Natural killer cell (primary cell): ENCODE data around the gene PER1. TPM values are rescaled to one million over a fixed set of nuclear protein-coding genes. Genes with fewer than 3 reads are reported as not detected.
A peak's percentile ranks its signal among the peaks of the same experiment; 100 is the strongest.

Source experiments
- ATAC-seq, 3 donors: fragments of 150-1000 bp in 2 of 3; fragments of 200-7000 bp in 1 of 3; cut with Tn5 transposase; 1 replicate in 1 of 3; 2 replicates in 2 of 3; pipeline ENCODE4 v1.10.0; 2021; ENCODE audit warnings: mild to moderate bottlenecking in 2 of 3, moderate library complexity in 2 of 3
- DNase-seq, 2 donors: peaks; one replicate each; pipeline versions ENCODE4 v3.0.0 to v3.0.0-alpha.2; 2013 to 2021; ENCODE audit warnings: mixed read lengths in 1 of 2
- H3K27ac ChIP-seq: one replicate; pipeline ENCODE4 v1.5.1; 2013; ENCODE audit warnings: mild to moderate bottlenecking, low read length
- H3K27me3 ChIP-seq: one replicate; pipeline ENCODE4 v1.6.1; 2013; ENCODE audit warnings: low read length; ENCODE audit not compliant: control insufficient read depth, insufficient read depth
- H3K36me3 ChIP-seq: one replicate; pipeline ENCODE4 v1.6.1; 2013; ENCODE audit warnings: low read length; ENCODE audit not compliant: control insufficient read depth, insufficient read depth
- H3K4me1 ChIP-seq: one replicate; pipeline ENCODE4 v1.6.1; 2013; ENCODE audit warnings: low read length; ENCODE audit not compliant: control insufficient read depth, insufficient read depth
- H3K4me3 ChIP-seq: one replicate; pipeline ENCODE4 v1.5.1; 2013; ENCODE audit warnings: low read length
- H3K9me3 ChIP-seq: one replicate; pipeline ENCODE4 v1.6.1; 2013; ENCODE audit warnings: low read length; ENCODE audit not compliant: control insufficient read depth, insufficient read depth
- H3K27ac Mint-ChIP-seq, 2 donors: one replicate each; pipeline ENCODE4 v1.8.0; 2022; ENCODE audit warnings: mild to moderate bottlenecking in 2 of 2, mixed read lengths in 2 of 2, moderate library complexity in 1 of 2
- H3K27me3 Mint-ChIP-seq, 2 donors: one replicate each; pipeline ENCODE4 v1.8.0; 2022; ENCODE audit warnings: low read depth in 2 of 2, mixed read lengths in 2 of 2
- H3K36me3 Mint-ChIP-seq: one replicate; pipeline ENCODE4 v1.8.0; 2022; ENCODE audit warnings: mixed read lengths
- H3K4me1 Mint-ChIP-seq, 2 donors: one replicate each; pipeline ENCODE4 v1.8.0; 2022; ENCODE audit warnings: mixed read lengths in 2 of 2
- H3K4me3 Mint-ChIP-seq: one replicate; pipeline ENCODE4 v1.8.0; 2022; ENCODE audit warnings: mild to moderate bottlenecking, moderate library complexity, mixed read lengths
- H3K9me3 Mint-ChIP-seq, 2 donors: one replicate each; pipeline ENCODE4 v1.8.0; 2022; ENCODE audit warnings: mixed read lengths in 2 of 2
- WGBS: methylation state at CpG from one replicate; pipeline ENCODE4 v1.1.7; 2013; ENCODE audit warnings: missing lambda C conversion rate; ENCODE audit not compliant: insufficient coverage; 5-methylcytosine and 5-hydroxymethylcytosine counted together
- intact Hi-C: fragments of 100-400 bp; cut with micrococcal nuclease; formaldehyde crosslinking; loops from one replicate; pipeline ENCODE4 v1.14.2; 2022
- total RNA-seq, 4 donors: library from RNA; stranded (reverse); fragments of 120-200 nt in 1 of 4; gene quantifications; one replicate each; pipeline versions ENCODE4 v1.2.3 to v1.2.4, GENCODE V29; 2013 to 2022
- TF ChIP-seq, protein P1 (sequence below): fragments of 200-600 bp; IDR thresholded peaks from one replicate; pipeline ENCODE4 v1.8.0; 2022; ENCODE audit warnings: antibody characterized with exemption

PER1 gene
- total RNA-seq, 3 donors from 2014 or later (not counting 1 experiment from before 2014, with no cell fraction given) = 636 to 1,422 (median 923) TPM

DNA sequence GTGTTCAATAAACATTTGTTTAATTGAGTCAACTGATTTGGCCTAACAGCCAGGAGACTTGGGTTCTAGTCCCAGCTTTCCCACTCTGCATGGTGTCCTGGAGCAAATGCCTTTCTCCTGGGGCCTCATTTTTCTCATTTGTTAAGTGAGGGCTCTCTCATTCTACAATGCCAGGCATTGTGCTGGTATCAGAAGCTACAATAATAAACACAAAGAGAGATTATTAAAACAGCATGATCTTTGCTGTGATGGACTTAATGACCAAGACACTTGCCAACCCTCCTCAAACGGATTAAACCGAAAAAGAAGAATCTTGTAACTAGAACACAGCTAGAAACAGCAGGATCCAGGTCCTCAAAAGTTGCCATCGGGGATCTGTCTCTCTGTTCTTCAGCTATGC, 15.3 kb upstream of the PER1 start:
- no peak for ATAC-seq
- Mint-ChIP-seq H3K27ac (no peak overlapping the region), H3K9me3 (no peaks in the 10 kb centered on the region), H3K27me3 (no peaks in the 10 kb centered on the region), H3K36me3 (no peaks in the 10 kb centered on the region), H3K4me1 (peaks cover 21 to 28% of the 10 kb centered on the region in 2 donors), H3K4me3 (no peak overlapping the region)
- Histone ChIP-seq H3K36me3 (no peaks in the 10 kb centered on the region), H3K9me3 (no peaks in the 10 kb centered on the region), H3K4me1 (peaks cover 34% of the 10 kb centered on the region), H3K27me3 (no peaks in the 10 kb centered on the region), H3K27ac (no peak overlapping the region), H3K4me3 (no peak overlapping the region)
- WGBS = 92% methylated on average over 3 of the region's 3 CpGs
- no peak for DNase-seq
- intact Hi-C loops = no loop called here
- TF ChIP-seq, protein P1, sequence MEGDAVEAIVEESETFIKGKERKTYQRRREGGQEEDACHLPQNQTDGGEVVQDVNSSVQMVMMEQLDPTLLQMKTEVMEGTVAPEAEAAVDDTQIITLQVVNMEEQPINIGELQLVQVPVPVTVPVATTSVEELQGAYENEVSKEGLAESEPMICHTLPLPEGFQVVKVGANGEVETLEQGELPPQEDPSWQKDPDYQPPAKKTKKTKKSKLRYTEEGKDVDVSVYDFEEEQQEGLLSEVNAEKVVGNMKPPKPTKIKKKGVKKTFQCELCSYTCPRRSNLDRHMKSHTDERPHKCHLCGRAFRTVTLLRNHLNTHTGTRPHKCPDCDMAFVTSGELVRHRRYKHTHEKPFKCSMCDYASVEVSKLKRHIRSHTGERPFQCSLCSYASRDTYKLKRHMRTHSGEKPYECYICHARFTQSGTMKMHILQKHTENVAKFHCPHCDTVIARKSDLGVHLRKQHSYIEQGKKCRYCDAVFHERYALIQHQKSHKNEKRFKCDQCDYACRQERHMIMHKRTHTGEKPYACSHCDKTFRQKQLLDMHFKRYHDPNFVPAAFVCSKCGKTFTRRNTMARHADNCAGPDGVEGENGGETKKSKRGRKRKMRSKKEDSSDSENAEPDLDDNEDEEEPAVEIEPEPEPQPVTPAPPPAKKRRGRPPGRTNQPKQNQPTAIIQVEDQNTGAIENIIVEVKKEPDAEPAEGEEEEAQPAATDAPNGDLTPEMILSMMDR = no peak

DNA sequence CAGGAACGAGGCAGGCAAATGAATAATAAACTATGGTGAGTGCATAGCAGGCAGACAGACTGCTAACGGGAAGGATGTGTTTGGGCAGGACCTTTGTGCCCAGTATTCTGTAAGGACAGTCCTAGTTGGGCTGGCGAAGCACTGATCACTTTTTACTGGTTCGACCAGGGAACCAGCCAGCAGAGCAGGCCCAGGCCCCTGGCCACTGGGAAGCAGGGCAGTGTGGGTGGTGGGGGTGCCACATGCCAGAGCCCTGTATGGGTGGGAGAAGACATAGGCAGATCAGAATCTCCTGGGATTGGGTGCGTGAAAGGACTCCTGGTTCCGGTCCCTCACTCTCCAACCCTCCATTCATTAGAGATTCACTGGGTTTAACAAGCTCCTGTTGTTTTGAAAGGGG, 14.5 kb upstream of the PER1 start:
- Mint-ChIP-seq H3K4me3 (no peak overlapping the region), H3K36me3 (no peaks in the 10 kb centered on the region), H3K27me3 (no peaks in the 10 kb centered on the region), H3K27ac (no peak overlapping the region), H3K4me1 (peaks cover 17 to 29% of the 10 kb centered on the region in 2 donors), H3K9me3 (no peaks in the 10 kb centered on the region)
- WGBS = 93% methylated on average over 4 of the region's 6 CpGs
- no peak overlapping the region for H3K27ac ChIP-seq
- H3K36me3 ChIP-seq = peaks cover under 1% of the 10 kb centered on the region
- no peak for ATAC-seq
- TF ChIP-seq, protein P1 = no peak
- no peak overlapping the region for H3K4me3 ChIP-seq
- no peaks in the 10 kb centered on the region for H3K27me3 ChIP-seq
- H3K9me3 ChIP-seq = no peaks in the 10 kb centered on the region
- intact Hi-C loops = no loop called here
- peaks cover 36% of the 10 kb centered on the region for H3K4me1 ChIP-seq
- no peak for DNase-seq

DNA sequence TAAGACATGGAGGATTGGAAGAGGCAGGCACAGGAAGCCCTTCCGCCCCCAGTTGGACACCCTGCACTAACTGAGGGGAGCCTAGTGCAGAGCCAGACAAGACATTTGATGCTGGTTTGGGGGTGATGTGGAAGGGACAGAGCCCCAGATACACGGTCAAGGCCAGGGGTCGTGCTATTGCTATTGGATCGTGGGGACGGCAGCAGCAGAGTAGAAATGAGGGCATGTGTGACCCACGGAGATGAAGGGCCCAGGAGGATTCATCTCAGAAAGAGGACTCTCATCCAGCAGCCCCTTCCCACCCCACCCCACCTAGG, 12.6 kb upstream of the PER1 start:
- Mint-ChIP-seq H3K9me3 (no peaks in the 10 kb centered on the region), H3K4me3 (peak overlapping the region; percentile 91), H3K27me3 (no peaks in the 10 kb centered on the region), H3K36me3 (no peaks in the 10 kb centered on the region), H3K4me1 (peaks cover 36 to 49% of the 10 kb centered on the region in 2 donors), H3K27ac (no peak overlapping the region)
- Histone ChIP-seq H3K27me3 (no peaks in the 10 kb centered on the region), H3K4me1 (peaks cover 52% of the 10 kb centered on the region), H3K4me3 (peak overlapping the region; percentile 8), H3K9me3 (no peaks in the 10 kb centered on the region), H3K36me3 (peaks cover 18% of the 10 kb centered on the region), H3K27ac (peak overlapping the region; percentile 94)
- WGBS = 84% methylated on average over 6 of the region's 6 CpGs
- peak in 1 of 2 donors; percentile 51 for DNase-seq
- TF ChIP-seq, protein P1 = no peak
- ATAC-seq = no peak
- intact Hi-C loops = no loop called here

DNA sequence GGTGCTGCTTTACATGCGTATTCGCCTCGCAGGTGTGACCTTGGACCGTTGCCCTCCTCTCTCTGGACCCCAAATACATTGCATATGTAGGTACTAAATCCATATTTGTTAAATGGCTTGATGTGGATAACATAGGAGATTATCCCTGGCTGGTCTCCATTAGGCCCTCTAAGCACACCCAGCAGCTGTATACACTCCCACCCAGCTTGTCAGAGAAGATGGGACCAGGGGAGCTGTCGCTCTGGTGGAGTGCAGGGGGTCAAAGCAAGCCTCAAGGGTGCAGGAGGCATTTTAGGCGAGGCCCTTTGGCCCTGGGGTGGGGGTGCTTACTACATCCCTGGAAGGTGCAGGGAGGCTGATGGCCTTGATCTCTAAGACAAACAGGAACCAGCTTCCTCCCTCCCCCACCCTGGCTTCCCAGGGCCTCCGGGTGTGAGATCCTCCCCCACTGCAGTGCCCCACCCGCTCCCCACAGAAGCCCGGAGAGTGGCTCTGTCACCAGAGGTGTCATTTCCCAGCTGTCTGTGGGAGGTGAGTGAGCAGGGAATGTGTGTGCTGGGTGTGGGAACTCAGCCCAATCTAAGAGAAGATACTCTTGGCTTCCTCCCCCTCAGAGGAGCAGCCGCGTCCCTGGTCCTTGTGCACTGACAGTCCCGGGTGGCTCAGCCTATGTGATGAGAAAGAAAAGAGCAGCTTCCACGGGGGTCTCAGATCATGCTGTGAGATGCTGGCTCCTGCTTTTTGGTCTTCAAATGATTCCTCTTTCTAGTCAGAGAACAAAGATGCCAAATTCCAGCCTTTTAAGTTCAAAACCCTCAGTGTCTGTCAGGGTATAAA, 12.0 kb upstream of the PER1 start:
- peak; percentile 71 to 87 for DNase-seq
- H3K27me3 Mint-ChIP-seq = no peaks in the 10 kb centered on the region
- H3K9me3 ChIP-seq = no peaks in the 10 kb centered on the region
- H3K27ac Mint-ChIP-seq = no peak overlapping the region
- peak overlapping the region; percentile 91 for H3K4me3 Mint-ChIP-seq
- WGBS = 16% methylated on average over 10 of the region's 13 CpGs
- TF ChIP-seq, protein P1 = no peak
- peaks cover 24% of the 10 kb centered on the region for H3K36me3 ChIP-seq
- peaks cover 37 to 55% of the 10 kb centered on the region in 2 donors for H3K4me1 Mint-ChIP-seq
- peak; percentile 58 to 74 (median 62) for ATAC-seq
- H3K9me3 Mint-ChIP-seq = no peaks in the 10 kb centered on the region
- intact Hi-C loops = no loop called here
- peak overlapping the region; percentile 8 for H3K4me3 ChIP-seq
- H3K27me3 ChIP-seq = no peaks in the 10 kb centered on the region
- H3K36me3 Mint-ChIP-seq = no peaks in the 10 kb centered on the region
- H3K4me1 ChIP-seq = peaks cover 57% of the 10 kb centered on the region
- H3K27ac ChIP-seq = peak overlapping the region; percentile 94
